Neural cell (in vitro differentiated cells): ENCODE results near the gene ADAMTS16. TPM values are rescaled to one million over a fixed set of nuclear protein-coding genes. Genes with fewer than 3 reads are reported as not detected.

Experiments
- H2AFZ ChIP-seq: fragments of 200-600, 300-800 bp; sonication (generic), shearing (Covaris generic); 2 replicates; pipeline ENCODE4 v1.6.0; 2014; ENCODE audit warnings: low read depth, mild to moderate bottlenecking, antibody characterized with exemption, low read length, moderate library complexity
- H3F3A ChIP-seq: fragments of 200-600 bp; shearing (Covaris generic); 2 replicates; pipeline ENCODE4 v1.6.1; 2016; ENCODE audit warnings: mild to moderate bottlenecking, moderate library complexity, mixed read lengths, antibody characterized with exemption, low read length; ENCODE audit not compliant: insufficient read depth, poor library complexity, severe bottlenecking
- H3K27ac ChIP-seq: fragments of 200-600, 300-800 bp; sonication (generic), shearing (Covaris generic); 2 replicates; pipeline ENCODE4 v1.5.1; 2014; ENCODE audit warnings: mild to moderate bottlenecking, low read length, moderate library complexity
- H3K27me3 ChIP-seq: fragments of 300-800, 200-600 bp; sonication (generic), shearing (Covaris generic); 2 replicates; pipeline ENCODE4 v1.6.0; 2014; ENCODE audit warnings: mild to moderate bottlenecking, low read depth, low read length, moderate library complexity; ENCODE audit not compliant: insufficient read depth
- H3K36me3 ChIP-seq: fragments of 300-800, 200-600 bp; sonication (generic), shearing (Covaris generic); 2 replicates; pipeline ENCODE4 v1.5.1; 2014; ENCODE audit warnings: mild to moderate bottlenecking, antibody characterized with exemption, low read length, moderate library complexity; ENCODE audit not compliant: insufficient read depth
- H3K4me2 ChIP-seq: fragments of 300-800, 200-600 bp; sonication (generic), shearing (Covaris generic); 2 replicates; pipeline ENCODE4 v1.6.0; 2014; ENCODE audit warnings: mild to moderate bottlenecking, low read length
- H3K4me3 ChIP-seq: fragments of 300-800, 200-600 bp; sonication (generic), shearing (Covaris generic); 2 replicates; pipeline ENCODE4 v1.5.1; 2014; ENCODE audit warnings: mild to moderate bottlenecking, low read length, moderate library complexity
- H3K79me2 ChIP-seq: fragments of 200-600 bp; shearing (Covaris generic); replicated peaks from 2 replicates; pipeline ENCODE4 v1.6.0; 2014; ENCODE audit warnings: mild to moderate bottlenecking, low read length, moderate library complexity; ENCODE audit not compliant: insufficient read depth
- H3K9ac ChIP-seq: fragments of 300-800, 200-600 bp; sonication (generic), shearing (Covaris generic); 2 replicates; pipeline ENCODE4 v1.6.1; 2016; ENCODE audit warnings: mild to moderate bottlenecking, low read length, mixed read lengths
- H3K9me2 ChIP-seq: fragments of 200-600 bp; shearing (Covaris generic); 2 replicates; pipeline ENCODE4 v1.6.1; 2016; ENCODE audit warnings: mild to moderate bottlenecking, low read length, mixed read lengths; ENCODE audit not compliant: insufficient read depth
- H3K9me3 ChIP-seq: fragments of 200-600, 300-800 bp; sonication (generic), shearing (Covaris generic); 2 replicates; pipeline ENCODE4 v1.6.1; 2016; ENCODE audit warnings: mild to moderate bottlenecking, mixed run types, low read length, moderate library complexity, mixed read lengths
- H4K20me1 ChIP-seq: fragments of 200-600 bp; shearing (Covaris generic); 2 replicates; pipeline ENCODE4 v1.6.1; 2016; ENCODE audit warnings: mild to moderate bottlenecking, mixed run types; ENCODE audit not compliant: insufficient read depth
- EP300 ChIP-seq: fragments of 450-650 bp; conservative IDR thresholded peaks from 2 replicates; pipeline ENCODE4 v1.6.1; 2014; ENCODE audit warnings: antibody characterized with exemption, mild to moderate bottlenecking, moderate library complexity; ENCODE audit not compliant: poor library complexity, severe bottlenecking
- EZH2 ChIP-seq: fragments of 200-600, 300-800 bp; shearing (Covaris generic), sonication (generic); IDR thresholded peaks from 2 replicates; pipeline ENCODE4 v1.6.1; 2014; ENCODE audit warnings: antibody characterized with exemption, low read length, borderline replicate concordance, mild to moderate bottlenecking; ENCODE audit not compliant: insufficient read depth, poor library complexity, severe bottlenecking
- MXI1 ChIP-seq: fragments of 450-650 bp; conservative IDR thresholded peaks from 2 replicates; pipeline ENCODE4 v1.6.1; 2014; ENCODE audit warnings: antibody characterized with exemption, mild to moderate bottlenecking; ENCODE audit not compliant: poor library complexity, severe bottlenecking
- POLR2AphosphoS5 ChIP-seq: IDR thresholded peaks from 2 replicates; pipeline ENCODE4 v1.6.1; 2012
- RAD21 ChIP-seq: fragments of 450-650 bp; conservative IDR thresholded peaks from 2 replicates; pipeline ENCODE4 v1.6.1; 2014; ENCODE audit warnings: antibody characterized with exemption, mild to moderate bottlenecking, moderate library complexity
- REST ChIP-seq: IDR thresholded peaks from 2 replicates; pipeline ENCODE4 v1.6.1; 2012; ENCODE audit warnings: borderline replicate concordance
- SMC3 ChIP-seq: fragments of 450-650 bp; conservative IDR thresholded peaks from 2 replicates; pipeline ENCODE4 v1.6.1; 2014; ENCODE audit warnings: antibody characterized with exemption, mild to moderate bottlenecking, moderate library complexity; ENCODE audit not compliant: poor library complexity
- TAF1 ChIP-seq: IDR thresholded peaks from 2 replicates; pipeline ENCODE4 v1.6.1; 2012; ENCODE audit warnings: low read depth
- polyA plus RNA-seq: library from polyadenylated mRNA; depleted of rRNA; stranded (reverse); fragments of >200 nt; gene quantifications from 2 replicates; pipeline ENCODE4 v1.2.3, GENCODE V29; 2014
- TF ChIP-seq, protein P1 (sequence below): fragments of 450-650 bp; IDR thresholded peaks from 2 replicates; pipeline ENCODE4 v1.5.1; 2014; ENCODE audit warnings: antibody characterized with exemption, mild to moderate bottlenecking, moderate library complexity; ENCODE audit not compliant: poor library complexity, severe bottlenecking

The ADAMTS16 gene
- polyA plus RNA-seq, 1 donor from 2014 or later = 1.3 TPM

DNA sequence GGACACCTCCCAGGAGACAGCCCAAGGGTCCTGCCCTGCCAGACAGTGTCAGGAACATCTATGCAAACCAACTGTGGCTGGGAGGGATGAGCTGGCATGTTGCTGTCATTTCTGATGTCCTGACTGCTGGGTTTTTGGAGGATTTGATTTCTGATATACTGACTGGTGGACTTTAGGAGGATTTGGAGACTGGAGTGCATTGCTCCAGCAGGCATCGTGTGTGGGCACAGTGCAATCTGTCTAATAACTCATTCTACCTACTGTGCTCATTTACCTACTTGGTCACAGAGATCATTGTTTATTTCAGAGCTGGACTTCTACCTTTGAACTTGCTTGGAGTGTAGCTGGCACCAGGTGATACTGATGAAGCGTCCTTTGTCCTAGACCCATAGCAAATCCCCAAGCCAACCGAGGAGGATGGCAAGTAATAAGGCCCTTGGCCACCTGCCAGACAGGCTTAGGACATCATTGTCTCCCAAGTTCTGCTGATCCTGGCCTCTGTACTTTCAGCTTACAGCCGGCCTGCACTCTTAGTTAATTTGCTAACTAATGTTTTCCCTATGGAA is 158.0 kb downstream of the ADAMTS16 start:
- H3F3A ChIP-seq = no peaks in the 10 kb centered on the region
- no peaks in the 10 kb centered on the region for H3K27me3 ChIP-seq
- H3K27ac ChIP-seq = no peak overlapping the region
- H3K9me2 ChIP-seq = no peaks in the 10 kb centered on the region
- no peak overlapping the region for H3K4me3 ChIP-seq
- TF ChIP-seq, protein P1, sequence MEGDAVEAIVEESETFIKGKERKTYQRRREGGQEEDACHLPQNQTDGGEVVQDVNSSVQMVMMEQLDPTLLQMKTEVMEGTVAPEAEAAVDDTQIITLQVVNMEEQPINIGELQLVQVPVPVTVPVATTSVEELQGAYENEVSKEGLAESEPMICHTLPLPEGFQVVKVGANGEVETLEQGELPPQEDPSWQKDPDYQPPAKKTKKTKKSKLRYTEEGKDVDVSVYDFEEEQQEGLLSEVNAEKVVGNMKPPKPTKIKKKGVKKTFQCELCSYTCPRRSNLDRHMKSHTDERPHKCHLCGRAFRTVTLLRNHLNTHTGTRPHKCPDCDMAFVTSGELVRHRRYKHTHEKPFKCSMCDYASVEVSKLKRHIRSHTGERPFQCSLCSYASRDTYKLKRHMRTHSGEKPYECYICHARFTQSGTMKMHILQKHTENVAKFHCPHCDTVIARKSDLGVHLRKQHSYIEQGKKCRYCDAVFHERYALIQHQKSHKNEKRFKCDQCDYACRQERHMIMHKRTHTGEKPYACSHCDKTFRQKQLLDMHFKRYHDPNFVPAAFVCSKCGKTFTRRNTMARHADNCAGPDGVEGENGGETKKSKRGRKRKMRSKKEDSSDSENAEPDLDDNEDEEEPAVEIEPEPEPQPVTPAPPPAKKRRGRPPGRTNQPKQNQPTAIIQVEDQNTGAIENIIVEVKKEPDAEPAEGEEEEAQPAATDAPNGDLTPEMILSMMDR = no peak
- no peak for TF ChIP-seq EZH2
- TF ChIP-seq TAF1 = no peak
- TF ChIP-seq POLR2AphosphoS5 = no peak
- TF ChIP-seq RAD21 = no peak
- no peak for TF ChIP-seq MXI1
- TF ChIP-seq EP300 = no peak
- TF ChIP-seq SMC3 = no peak
- TF ChIP-seq REST = no peak
- no peaks in the 10 kb centered on the region for H3K79me2 ChIP-seq
- no peaks in the 10 kb centered on the region for H3K9me3 ChIP-seq
- H3K36me3 ChIP-seq = no peaks in the 10 kb centered on the region
- no peaks in the 10 kb centered on the region for H4K20me1 ChIP-seq
- no peak overlapping the region for H2AFZ ChIP-seq
- H3K4me2 ChIP-seq = no peak overlapping the region
- no peak overlapping the region for H3K9ac ChIP-seq

GRCh38 chr5:5298841-5299541 is 158.9 kb downstream of the ADAMTS16 start:
- H3K9me2 ChIP-seq = no peaks in the 10 kb centered on the region
- no peak for TF ChIP-seq MXI1
- no peak for TF ChIP-seq TAF1
- TF ChIP-seq EZH2 = no peak
- TF ChIP-seq EP300 = no peak
- TF ChIP-seq POLR2AphosphoS5 = no peak
- no peak for TF ChIP-seq RAD21
- TF ChIP-seq REST = no peak
- TF ChIP-seq, protein P1 = no peak
- no peak for TF ChIP-seq SMC3
- no peak overlapping the region for H3K27ac ChIP-seq

More at GRCh38 chr5:5298841-5299541, 158.9 kb downstream of the ADAMTS16 start:
- Histone ChIP-seq H2AFZ (no peak overlapping the region), H3K27me3 (no peaks in the 10 kb centered on the region), H3F3A (no peaks in the 10 kb centered on the region), H3K79me2 (no peaks in the 10 kb centered on the region), H3K4me2 (no peak overlapping the region), H3K36me3 (no peaks in the 10 kb centered on the region), H3K9ac (no peak overlapping the region), H3K4me3 (no peak overlapping the region), H3K9me3 (no peaks in the 10 kb centered on the region), H4K20me1 (no peaks in the 10 kb centered on the region)
